ENCODE data around the gene UST. TPM values are rescaled to one million over a fixed set of nuclear protein-coding genes. Genes with fewer than 3 reads are reported as not detected.

Gene UST
- total and polyA plus RNA-seq, 4 donors, result 0.24 to 2.7 (median 0.87) TPM

DNA sequence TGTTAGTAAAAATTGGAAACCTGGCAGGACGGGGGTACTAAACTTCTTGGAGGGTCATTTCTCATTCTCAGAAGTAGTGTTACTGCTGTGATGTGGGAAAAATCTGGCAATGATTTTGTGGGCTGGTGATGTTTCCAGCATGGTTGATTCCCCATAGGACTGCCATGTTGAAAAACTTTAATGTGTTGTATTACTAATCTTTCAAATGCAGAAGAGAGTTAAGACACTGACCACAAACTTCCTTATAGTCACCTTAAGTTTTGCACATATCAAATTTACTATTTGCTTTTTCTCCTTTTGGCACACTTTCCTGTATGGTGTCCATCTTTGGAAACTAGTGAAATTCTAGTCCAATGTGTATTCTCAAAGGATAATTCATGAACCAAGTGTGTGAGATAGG lies 334.5 kb downstream of the UST start:
- Histone ChIP-seq H3K27ac (ENCODE audit: low read depth in 1 of 2, low read length in 2 of 2) (no peak overlapping the region), H3K36me3 (ENCODE audit: control insufficient read depth in 4 of 4, insufficient read depth in 3 of 4, low read depth in 1 of 4, low read length in 3 of 4) (no peaks in the 10 kb centered on the region), H3K4me1 (ENCODE audit: control insufficient read depth in 4 of 4, insufficient read depth in 4 of 4, low read length in 3 of 4) (peaks cover 0 to 6% (median 3%) of the 10 kb centered on the region in 4 donors), H3K9ac (ENCODE audit: low read depth in 1 of 2, low read length in 2 of 2) (no peak overlapping the region), H3K4me3 (ENCODE audit: low read depth in 1 of 3, low read length in 3 of 3) (no peak overlapping the region), H3K9me3 (ENCODE audit: control insufficient read depth in 4 of 4, low read length in 3 of 4) (no peaks in the 10 kb centered on the region), H3K27me3 (ENCODE audit: control insufficient read depth in 4 of 4, insufficient read depth in 4 of 4, low read length in 3 of 4) (no peaks in the 10 kb centered on the region)
- DNase-seq (ENCODE audit: low spot score), result no peak
- TF ChIP-seq HNF4A (conservative IDR thresholded peaks at IDR 0.05) (no peak), GABPA (IDR thresholded peaks at IDR 0.05 in 1 of 2, conservative IDR thresholded peaks at IDR 0.05 in 1 of 2) (no peak), EGR1 (IDR thresholded peaks at IDR 0.05; ENCODE audit: low read depth in 2 of 2) (no peak), NR2F2 (IDR thresholded peaks at IDR 0.05) (no peak), RAD21 (IDR thresholded peaks at IDR 0.05) (no peak), TAF1 (conservative IDR thresholded peaks at IDR 0.05) (no peak), FOXA1 (IDR thresholded peaks at IDR 0.05) (no peak), JUND (IDR thresholded peaks at IDR 0.05) (no peak), YY1 (IDR thresholded peaks at IDR 0.05) (no peak), CTCF (IDR thresholded peaks at IDR 0.05; ENCODE audit: low read depth, low read length, missing input control) (no peak), HNF4G (IDR thresholded peaks at IDR 0.05) (no peak), RXRA (IDR thresholded peaks at IDR 0.05) (no peak), ATF3 (IDR thresholded peaks at IDR 0.05) (no peak), FOXA2 (IDR thresholded peaks at IDR 0.05) (no peak)
- TF ChIP-seq, protein P1, sequence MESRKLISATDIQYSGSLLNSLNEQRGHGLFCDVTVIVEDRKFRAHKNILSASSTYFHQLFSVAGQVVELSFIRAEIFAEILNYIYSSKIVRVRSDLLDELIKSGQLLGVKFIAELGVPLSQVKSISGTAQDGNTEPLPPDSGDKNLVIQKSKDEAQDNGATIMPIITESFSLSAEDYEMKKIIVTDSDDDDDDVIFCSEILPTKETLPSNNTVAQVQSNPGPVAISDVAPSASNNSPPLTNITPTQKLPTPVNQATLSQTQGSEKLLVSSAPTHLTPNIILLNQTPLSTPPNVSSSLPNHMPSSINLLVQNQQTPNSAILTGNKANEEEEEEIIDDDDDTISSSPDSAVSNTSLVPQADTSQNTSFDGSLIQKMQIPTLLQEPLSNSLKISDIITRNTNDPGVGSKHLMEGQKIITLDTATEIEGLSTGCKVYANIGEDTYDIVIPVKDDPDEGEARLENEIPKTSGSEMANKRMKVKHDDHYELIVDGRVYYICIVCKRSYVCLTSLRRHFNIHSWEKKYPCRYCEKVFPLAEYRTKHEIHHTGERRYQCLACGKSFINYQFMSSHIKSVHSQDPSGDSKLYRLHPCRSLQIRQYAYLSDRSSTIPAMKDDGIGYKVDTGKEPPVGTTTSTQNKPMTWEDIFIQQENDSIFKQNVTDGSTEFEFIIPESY (IDR thresholded peaks at IDR 0.05), result no peak
- TF ChIP-seq, protein P2, sequence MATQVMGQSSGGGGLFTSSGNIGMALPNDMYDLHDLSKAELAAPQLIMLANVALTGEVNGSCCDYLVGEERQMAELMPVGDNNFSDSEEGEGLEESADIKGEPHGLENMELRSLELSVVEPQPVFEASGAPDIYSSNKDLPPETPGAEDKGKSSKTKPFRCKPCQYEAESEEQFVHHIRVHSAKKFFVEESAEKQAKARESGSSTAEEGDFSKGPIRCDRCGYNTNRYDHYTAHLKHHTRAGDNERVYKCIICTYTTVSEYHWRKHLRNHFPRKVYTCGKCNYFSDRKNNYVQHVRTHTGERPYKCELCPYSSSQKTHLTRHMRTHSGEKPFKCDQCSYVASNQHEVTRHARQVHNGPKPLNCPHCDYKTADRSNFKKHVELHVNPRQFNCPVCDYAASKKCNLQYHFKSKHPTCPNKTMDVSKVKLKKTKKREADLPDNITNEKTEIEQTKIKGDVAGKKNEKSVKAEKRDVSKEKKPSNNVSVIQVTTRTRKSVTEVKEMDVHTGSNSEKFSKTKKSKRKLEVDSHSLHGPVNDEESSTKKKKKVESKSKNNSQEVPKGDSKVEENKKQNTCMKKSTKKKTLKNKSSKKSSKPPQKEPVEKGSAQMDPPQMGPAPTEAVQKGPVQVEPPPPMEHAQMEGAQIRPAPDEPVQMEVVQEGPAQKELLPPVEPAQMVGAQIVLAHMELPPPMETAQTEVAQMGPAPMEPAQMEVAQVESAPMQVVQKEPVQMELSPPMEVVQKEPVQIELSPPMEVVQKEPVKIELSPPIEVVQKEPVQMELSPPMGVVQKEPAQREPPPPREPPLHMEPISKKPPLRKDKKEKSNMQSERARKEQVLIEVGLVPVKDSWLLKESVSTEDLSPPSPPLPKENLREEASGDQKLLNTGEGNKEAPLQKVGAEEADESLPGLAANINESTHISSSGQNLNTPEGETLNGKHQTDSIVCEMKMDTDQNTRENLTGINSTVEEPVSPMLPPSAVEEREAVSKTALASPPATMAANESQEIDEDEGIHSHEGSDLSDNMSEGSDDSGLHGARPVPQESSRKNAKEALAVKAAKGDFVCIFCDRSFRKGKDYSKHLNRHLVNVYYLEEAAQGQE (IDR thresholded peaks at IDR 0.05), result no peak
- WGBS, result 96% methylated on average over 1 of the region's 1 CpG

DNA sequence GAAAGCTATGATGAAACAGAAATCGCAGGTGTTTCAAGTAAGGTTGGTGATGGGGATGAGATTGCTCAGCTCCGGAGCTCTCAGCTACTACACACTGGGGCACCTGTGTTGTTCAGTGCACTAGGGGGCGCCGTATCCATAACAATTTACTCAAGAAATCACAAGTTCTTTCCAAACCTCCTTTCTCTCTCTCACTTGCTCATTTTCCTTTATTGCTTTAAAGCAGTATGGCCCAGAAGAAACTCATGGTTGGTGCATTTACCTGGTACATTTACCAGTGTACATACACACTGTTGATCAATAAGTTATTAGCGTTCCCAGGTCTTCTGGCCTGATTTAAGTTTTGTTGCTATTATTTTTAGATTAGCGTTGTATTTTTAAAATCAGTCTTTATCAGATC lies 335.5 kb downstream of the UST start:
- H3K4me3 ChIP-seq (ENCODE audit: low read depth in 1 of 3, low read length in 3 of 3), result no peak overlapping the region
- no peaks in the 10 kb centered on the region for H3K9me3 ChIP-seq (ENCODE audit: control insufficient read depth in 4 of 4, low read length in 3 of 4)
- peaks cover 0 to 5% (median 1%) of the 10 kb centered on the region in 4 donors for H3K4me1 ChIP-seq (ENCODE audit: control insufficient read depth in 4 of 4, insufficient read depth in 4 of 4, low read length in 3 of 4)
- 32% methylated on average over 6 of the region's 6 CpGs for WGBS
- no peak overlapping the region for H3K27ac ChIP-seq (ENCODE audit: low read depth in 1 of 2, low read length in 2 of 2)
- H3K9ac ChIP-seq (ENCODE audit: low read depth in 1 of 2, low read length in 2 of 2), result no peak overlapping the region
- H3K36me3 ChIP-seq (ENCODE audit: control insufficient read depth in 4 of 4, insufficient read depth in 3 of 4, low read depth in 1 of 4, low read length in 3 of 4), result no peaks in the 10 kb centered on the region
- no peaks in the 10 kb centered on the region for H3K27me3 ChIP-seq (ENCODE audit: control insufficient read depth in 4 of 4, insufficient read depth in 4 of 4, low read length in 3 of 4)
- DNase-seq (ENCODE audit: low spot score), result peak; percentile 73
- no peak for TF ChIP-seq TAF1 (conservative IDR thresholded peaks at IDR 0.05)
- TF ChIP-seq FOXA2 (IDR thresholded peaks at IDR 0.05), result no peak
- TF ChIP-seq NR2F2 (IDR thresholded peaks at IDR 0.05), result no peak
- TF ChIP-seq HNF4G (IDR thresholded peaks at IDR 0.05), result no peak
- no peak for TF ChIP-seq MAX (IDR thresholded peaks at IDR 0.05)
- no peak for TF ChIP-seq FOXA1 (IDR thresholded peaks at IDR 0.05)
- TF ChIP-seq HNF4A (conservative IDR thresholded peaks at IDR 0.05), result no peak
- TF ChIP-seq, protein P1 (IDR thresholded peaks at IDR 0.05), result no peak
- TF ChIP-seq GABPA (IDR thresholded peaks at IDR 0.05 in 1 of 2, conservative IDR thresholded peaks at IDR 0.05 in 1 of 2), result no peak
- TF ChIP-seq RAD21 (IDR thresholded peaks at IDR 0.05), result peak; percentile 91 to 94
- no peak for TF ChIP-seq RXRA (IDR thresholded peaks at IDR 0.05)
- TF ChIP-seq, protein P2 (IDR thresholded peaks at IDR 0.05), result no peak
- no peak for TF ChIP-seq JUND (IDR thresholded peaks at IDR 0.05)
- no peak for TF ChIP-seq SP1 (IDR thresholded peaks at IDR 0.05)
- TF ChIP-seq YY1 (IDR thresholded peaks at IDR 0.05), result no peak
- TF ChIP-seq EGR1 (IDR thresholded peaks at IDR 0.05; ENCODE audit: low read depth in 2 of 2), result no peak
